Measurements from ENCODE around the gene NDUFB10. TPM values are rescaled to one million over a fixed set of nuclear protein-coding genes. Genes with fewer than 3 reads are reported as not detected.

Gene NDUFB10
- total and polyA plus RNA-seq, 10 of the 15 experiments (the other 5 are each of a cell fraction or from before 2014, with no cell fraction given), result 52.2 to 319 (median 130) TPM

DNA sequence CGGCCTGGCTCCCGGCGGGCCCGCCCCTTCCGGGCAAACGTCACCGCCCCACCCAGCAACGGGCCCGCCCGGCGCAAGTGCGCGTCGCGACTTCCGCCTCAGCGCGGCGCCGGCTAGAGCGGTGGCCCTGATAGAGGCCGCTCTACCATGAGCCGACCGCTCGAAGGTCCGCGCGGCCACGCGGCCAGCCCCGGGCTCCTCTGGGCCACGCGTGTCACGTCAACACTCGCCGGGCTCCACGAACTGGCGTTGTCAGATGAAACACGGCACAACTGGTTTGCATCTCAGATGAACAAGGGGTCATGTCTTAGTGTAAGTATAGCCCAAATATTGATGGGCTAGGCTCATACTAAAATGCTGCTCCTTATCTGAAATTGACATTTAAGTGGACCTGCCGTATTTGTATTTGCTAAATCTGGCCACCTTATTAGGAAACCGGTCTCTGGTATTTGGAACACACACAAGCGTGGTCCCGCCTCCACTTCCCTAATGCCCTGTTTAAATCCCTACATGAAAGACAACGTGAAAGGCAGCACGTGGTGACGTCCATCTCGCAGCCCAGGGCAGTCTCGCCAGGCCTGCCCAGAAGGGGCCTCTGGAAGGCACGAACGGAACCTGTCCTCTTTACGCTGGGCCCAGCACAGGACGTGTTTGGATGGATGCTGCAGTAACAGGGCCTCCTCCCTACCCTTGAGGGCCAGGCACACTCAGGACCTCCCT, 50.6 kb downstream of the NDUFB10 start, which contains the start of gene ZNF598 (continued):
- TF ChIP-seq, protein P1, sequence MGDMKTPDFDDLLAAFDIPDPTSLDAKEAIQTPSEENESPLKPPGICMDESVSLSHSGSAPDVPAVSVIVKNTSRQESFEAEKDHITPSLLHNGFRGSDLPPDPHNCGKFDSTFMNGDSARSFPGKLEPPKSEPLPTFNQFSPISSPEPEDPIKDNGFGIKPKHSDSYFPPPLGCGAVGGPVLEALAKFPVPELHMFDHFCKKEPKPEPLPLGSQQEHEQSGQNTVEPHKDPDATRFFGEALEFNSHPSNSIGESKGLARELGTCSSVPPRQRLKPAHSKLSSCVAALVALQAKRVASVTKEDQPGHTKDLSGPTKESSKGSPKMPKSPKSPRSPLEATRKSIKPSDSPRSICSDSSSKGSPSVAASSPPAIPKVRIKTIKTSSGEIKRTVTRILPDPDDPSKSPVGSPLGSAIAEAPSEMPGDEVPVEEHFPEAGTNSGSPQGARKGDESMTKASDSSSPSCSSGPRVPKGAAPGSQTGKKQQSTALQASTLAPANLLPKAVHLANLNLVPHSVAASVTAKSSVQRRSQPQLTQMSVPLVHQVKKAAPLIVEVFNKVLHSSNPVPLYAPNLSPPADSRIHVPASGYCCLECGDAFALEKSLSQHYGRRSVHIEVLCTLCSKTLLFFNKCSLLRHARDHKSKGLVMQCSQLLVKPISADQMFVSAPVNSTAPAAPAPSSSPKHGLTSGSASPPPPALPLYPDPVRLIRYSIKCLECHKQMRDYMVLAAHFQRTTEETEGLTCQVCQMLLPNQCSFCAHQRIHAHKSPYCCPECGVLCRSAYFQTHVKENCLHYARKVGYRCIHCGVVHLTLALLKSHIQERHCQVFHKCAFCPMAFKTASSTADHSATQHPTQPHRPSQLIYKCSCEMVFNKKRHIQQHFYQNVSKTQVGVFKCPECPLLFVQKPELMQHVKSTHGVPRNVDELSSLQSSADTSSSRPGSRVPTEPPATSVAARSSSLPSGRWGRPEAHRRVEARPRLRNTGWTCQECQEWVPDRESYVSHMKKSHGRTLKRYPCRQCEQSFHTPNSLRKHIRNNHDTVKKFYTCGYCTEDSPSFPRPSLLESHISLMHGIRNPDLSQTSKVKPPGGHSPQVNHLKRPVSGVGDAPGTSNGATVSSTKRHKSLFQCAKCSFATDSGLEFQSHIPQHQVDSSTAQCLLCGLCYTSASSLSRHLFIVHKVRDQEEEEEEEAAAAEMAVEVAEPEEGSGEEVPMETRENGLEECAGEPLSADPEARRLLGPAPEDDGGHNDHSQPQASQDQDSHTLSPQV (IDR thresholded peaks at IDR 0.05), result no peak
- TF ChIP-seq CHD4 (IDR thresholded peaks at IDR 0.05) (no peak), RB1 (IDR thresholded peaks at IDR 0.05; ENCODE audit: borderline replicate concordance) (0 out of 2 replicates have a peak, but pooled peaks have one; percentile 28), POLR2AphosphoS2 (IDR thresholded peaks at IDR 0.05; ENCODE audit: low read depth, low read length) (peak; percentile 89), HDGF (IDR thresholded peaks at IDR 0.05) (0 out of 2 replicates have a peak, but pooled peaks have one; percentile 27), BHLHE40 (IDR thresholded peaks at IDR 0.05; ENCODE audit: borderline replicate concordance in 1 of 2, low read depth in 2 of 2, low read length in 1 of 2) (peak; percentile 25 to 81; a peak in 3 of 4 replicates), CBFB (IDR thresholded peaks at IDR 0.05; ENCODE audit: low read depth) (peak; percentile 67), ZZZ3 (IDR thresholded peaks at IDR 0.05; ENCODE audit: control insufficient read depth, insufficient read length, low read depth) (no peak), ZNF24 (IDR thresholded peaks at IDR 0.05) (peak; percentile 51; the same call in 1 of the 2 replicates), GABPA (IDR thresholded peaks at IDR 0.05; ENCODE audit: low read depth) (peak; percentile 87), MXI1 (IDR thresholded peaks at IDR 0.05; ENCODE audit: low read depth, low read length) (0 out of 2 replicates have a peak, but pooled peaks have one; percentile 65), TCF12 (IDR thresholded peaks at IDR 0.05; ENCODE audit: low read depth, low read length) (0 out of 2 replicates have a peak, but pooled peaks have one; percentile 18), MYC (IDR thresholded peaks at IDR 0.05; ENCODE audit: insufficient read depth, insufficient read length, insufficient replicate concordance, low read length, severe bottlenecking) (peak; percentile 81), KDM1A (IDR thresholded peaks at IDR 0.05; ENCODE audit: borderline replicate concordance) (no peak), SMAD1 (IDR thresholded peaks at IDR 0.05; ENCODE audit: low read depth, partially characterized antibody) (no peak), HCFC1 (IDR thresholded peaks at IDR 0.05; ENCODE audit: low read length) (peak; percentile 76), SPI1 (IDR thresholded peaks at IDR 0.05; ENCODE audit: borderline replicate concordance, insufficient read depth, low read depth, low read length) (peak; percentile 49; the same call in 1 of the 2 replicates), IKZF1 (conservative IDR thresholded peaks at IDR 0.05) (peak; percentile 86), SUPT20H (IDR thresholded peaks at IDR 0.05; ENCODE audit: borderline replicate concordance, control insufficient read depth, low read depth, low read length) (no peak)
- TF ChIP-seq, protein P2, sequence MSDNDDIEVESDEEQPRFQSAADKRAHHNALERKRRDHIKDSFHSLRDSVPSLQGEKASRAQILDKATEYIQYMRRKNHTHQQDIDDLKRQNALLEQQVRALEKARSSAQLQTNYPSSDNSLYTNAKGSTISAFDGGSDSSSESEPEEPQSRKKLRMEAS (IDR thresholded peaks at IDR 0.05; ENCODE audit: low read depth, low read length), result peak; percentile 48
- TF ChIP-seq, protein P3, sequence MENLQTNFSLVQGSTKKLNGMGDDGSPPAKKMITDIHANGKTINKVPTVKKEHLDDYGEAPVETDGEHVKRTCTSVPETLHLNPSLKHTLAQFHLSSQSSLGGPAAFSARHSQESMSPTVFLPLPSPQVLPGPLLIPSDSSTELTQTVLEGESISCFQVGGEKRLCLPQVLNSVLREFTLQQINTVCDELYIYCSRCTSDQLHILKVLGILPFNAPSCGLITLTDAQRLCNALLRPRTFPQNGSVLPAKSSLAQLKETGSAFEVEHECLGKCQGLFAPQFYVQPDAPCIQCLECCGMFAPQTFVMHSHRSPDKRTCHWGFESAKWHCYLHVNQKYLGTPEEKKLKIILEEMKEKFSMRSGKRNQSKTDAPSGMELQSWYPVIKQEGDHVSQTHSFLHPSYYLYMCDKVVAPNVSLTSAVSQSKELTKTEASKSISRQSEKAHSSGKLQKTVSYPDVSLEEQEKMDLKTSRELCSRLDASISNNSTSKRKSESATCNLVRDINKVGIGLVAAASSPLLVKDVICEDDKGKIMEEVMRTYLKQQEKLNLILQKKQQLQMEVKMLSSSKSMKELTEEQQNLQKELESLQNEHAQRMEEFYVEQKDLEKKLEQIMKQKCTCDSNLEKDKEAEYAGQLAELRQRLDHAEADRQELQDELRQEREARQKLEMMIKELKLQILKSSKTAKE (IDR thresholded peaks at IDR 0.05; ENCODE audit: low read depth, poor library complexity, severe bottlenecking), result no peak
- TF ChIP-seq, protein P4, sequence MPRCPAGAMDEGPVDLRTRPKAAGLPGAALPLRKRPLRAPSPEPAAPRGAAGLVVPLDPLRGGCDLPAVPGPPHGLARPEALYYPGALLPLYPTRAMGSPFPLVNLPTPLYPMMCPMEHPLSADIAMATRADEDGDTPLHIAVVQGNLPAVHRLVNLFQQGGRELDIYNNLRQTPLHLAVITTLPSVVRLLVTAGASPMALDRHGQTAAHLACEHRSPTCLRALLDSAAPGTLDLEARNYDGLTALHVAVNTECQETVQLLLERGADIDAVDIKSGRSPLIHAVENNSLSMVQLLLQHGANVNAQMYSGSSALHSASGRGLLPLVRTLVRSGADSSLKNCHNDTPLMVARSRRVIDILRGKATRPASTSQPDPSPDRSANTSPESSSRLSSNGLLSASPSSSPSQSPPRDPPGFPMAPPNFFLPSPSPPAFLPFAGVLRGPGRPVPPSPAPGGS (IDR thresholded peaks at IDR 0.05; ENCODE audit: borderline replicate concordance, insufficient read depth, low read depth, low read length, poor library complexity, severe bottlenecking), result peak; percentile 39

All from GM12878 (cell line).